Measurements from ENCODE around the gene PCDH1. TPM values are rescaled to one million over a fixed set of nuclear protein-coding genes. Genes with fewer than 3 reads are reported as not detected.
A peak's percentile ranks its signal among the peaks of the same experiment; 100 is the strongest.

Gene PCDH1
- total and polyA plus RNA-seq, 2 donors (not counting 3 experiments of a cell fraction or from before 2014, with no cell fraction given), result 113 to 136 TPM

GRCh38 chr5:141848744-141849414, 29.3 kb downstream of the PCDH1 start:
- peak; percentile 100 for FAIRE-seq
- Histone ChIP-seq H3K9me1 (replicated peaks; ENCODE audit: control insufficient read depth, extremely low read depth, insufficient read depth, low read length) (no peaks in the 10 kb centered on the region), H3K9ac (replicated peaks; ENCODE audit: extremely low read depth, insufficient read depth, low read length) (peak overlapping the region; percentile 94), H4K20me1 (replicated peaks; ENCODE audit: control insufficient read depth, extremely low read depth, insufficient read depth, low read length) (no peaks in the 10 kb centered on the region), H2AFZ (ENCODE audit: low read depth, low read length) (no peak overlapping the region), H3K4me1 (ENCODE audit: control insufficient read depth, extremely low read depth, insufficient read depth, low read length) (peaks cover 47% of the 10 kb centered on the region), H3K79me2 (ENCODE audit: control insufficient read depth, insufficient read depth, low read length) (no peaks in the 10 kb centered on the region), H3K9me3 (replicated peaks; ENCODE audit: control insufficient read depth, insufficient read depth, low read length) (no peaks in the 10 kb centered on the region), H3K4me3 (replicated peaks in 1 of 3; ENCODE audit: insufficient read depth in 1 of 3, low read depth in 1 of 3, low read length in 3 of 3) (peak overlapping the region in 1 of 3 experiments; percentile 16), H3K4me2 (ENCODE audit: insufficient read depth, low read length) (peak overlapping the region; percentile 50), H3K27me3 (ENCODE audit: control insufficient read depth in 2 of 2, insufficient read depth in 2 of 2, low read length in 2 of 2) (no peaks in the 10 kb centered on the region), H3K36me3 (ENCODE audit: control insufficient read depth in 2 of 2, extremely low read depth in 1 of 2, insufficient read depth in 2 of 2, low read length in 2 of 2) (peaks cover 0 to 5% of the 10 kb centered on the region in 2 experiments), H3K27ac (ENCODE audit: insufficient read depth, low read depth, low read length) (peak overlapping the region; percentile 94)
- ChIA-PET CTCF (interaction anchor here (0.6 to 2.7 kb wide), 7 partner anchors 10 to 94 kb away, joined by 3 to 6 read pairs (median 3); no protein-coding TSS in a partner anchor), POLR2A (interaction anchor here (0.7 kb wide), 1 partner anchor 8 kb away, joined by 5 read pairs; no protein-coding TSS in a partner anchor)
- dilution Hi-C loops (cut with MboI; ENCODE audit: extremely low pct_ligation_motif_present, low sequenced_read_pairs) (no loop called here), intact Hi-C loops (cut with micrococcal nuclease) (loop anchor here (1.0 to 2.0 kb wide), 8 partner anchors 10 to 168 kb away; partner anchors contain the start of gene PCDH1)
- BruUV-seq (replicated peaks), result TSS peak; percentile 38
- DNase-seq (ENCODE audit: low read depth, low spot score), result peak; percentile 94
- peak; percentile 93 for TF ChIP-seq POLR2AphosphoS5 (IDR thresholded peaks at IDR 0.05; ENCODE audit: insufficient read depth, low read depth, low read length)
- no peak for TF ChIP-seq EZH2 (IDR thresholded peaks at IDR 0.05; ENCODE audit: borderline replicate concordance, low read depth, low read length, severe bottlenecking)
- peak; percentile 81 for TF ChIP-seq JUN (IDR thresholded peaks at IDR 0.05; ENCODE audit: borderline replicate concordance, insufficient read depth, insufficient read length, low read depth)
- peak; percentile 15 for TF ChIP-seq MAX (IDR thresholded peaks at IDR 0.05; ENCODE audit: insufficient read depth, insufficient read length)
- peak; percentile 71 for TF ChIP-seq GATA2 (IDR thresholded peaks at IDR 0.05; ENCODE audit: insufficient read depth, insufficient read length, low read depth, low read length)
- no peak for TF ChIP-seq CTCF (IDR thresholded peaks at IDR 0.05; ENCODE audit: extremely low read depth in 1 of 2, insufficient read depth in 1 of 2, low read depth in 1 of 2, low read length in 2 of 2)
- TF ChIP-seq MYC (IDR thresholded peaks at IDR 0.05; ENCODE audit: low read depth, low read length), result no peak
- no peak for TF ChIP-seq POLR2A (IDR thresholded peaks at IDR 0.05; ENCODE audit: low read depth, low read length)
- TF ChIP-seq FOS (IDR thresholded peaks at IDR 0.05; ENCODE audit: borderline replicate concordance, insufficient read depth, low read length), result peak; percentile 91
